WTC11 (cell line): ENCODE data around the gene ARMH1. TPM values are rescaled to one million over a fixed set of nuclear protein-coding genes. Genes with fewer than 3 reads are reported as not detected.

Experiments
- ATAC-seq: fragments of 200-7000 bp; cut with Tn5 transposase; 2 replicates; pipeline ENCODE4 v1.10.0; 2021; ENCODE audit warnings: mild to moderate bottlenecking, moderate library complexity
- CTCF ChIA-PET: fragments of 300-600 bp; sonication (Branson Sonifier 250); formaldehyde crosslinking; loops from one replicate; lab custom pipeline; 2021; ENCODE audit warnings: antibody characterized with exemption; lab: Charles Lee
- POLR2A ChIA-PET: fragments of 350-600 bp; sonication (Branson Sonifier 250); formaldehyde crosslinking; loops from one replicate; lab custom pipeline; 2021; ENCODE audit warnings: antibody characterized with exemption; lab: Charles Lee
- DNase-seq: peaks from one replicate; pipeline ENCODE4 v3.0.0; 2021; ENCODE audit warnings: low spot score
- H3K27ac Mint-ChIP-seq: 2 replicates; pipeline ENCODE4 v1.8.0; 2021; ENCODE audit warnings: mixed read lengths
- H3K27me3 Mint-ChIP-seq: 2 replicates; pipeline ENCODE4 v1.8.0; 2021; ENCODE audit warnings: low read depth, mild to moderate bottlenecking, moderate library complexity, mixed read lengths
- H3K36me3 Mint-ChIP-seq: 2 replicates; pipeline ENCODE4 v1.8.0; 2021; ENCODE audit warnings: mixed read lengths
- H3K4me1 Mint-ChIP-seq: 2 replicates; pipeline ENCODE4 v1.8.0; 2022; ENCODE audit warnings: mixed read lengths
- H3K4me3 Mint-ChIP-seq: 2 replicates; pipeline ENCODE4 v1.8.0; 2021; ENCODE audit warnings: mild to moderate bottlenecking, moderate library complexity, mixed read lengths
- H3K9me3 Mint-ChIP-seq: 2 replicates; pipeline ENCODE4 v1.8.0; 2021; ENCODE audit warnings: mixed read lengths
- NR1H2 ChIP-seq: sonication (generic); formaldehyde crosslinking; IDR thresholded peaks from 2 replicates; pipeline ENCODE4 v1.9.0; 2021; ENCODE audit warnings: mild to moderate bottlenecking, moderate library complexity, missing genetic modification reagents
- SMAD3 ChIP-seq: sonication (generic); formaldehyde crosslinking; IDR thresholded peaks from 2 replicates; pipeline ENCODE4 v1.8.0; 2022; ENCODE audit warnings: missing genetic modification reagents, mild to moderate bottlenecking, borderline replicate concordance
- TEAD1 ChIP-seq: sonication (generic); formaldehyde crosslinking; IDR thresholded peaks from 2 replicates; pipeline ENCODE4 v1.8.0; 2022; ENCODE audit warnings: mild to moderate bottlenecking, missing genetic modification reagents
- TP53 ChIP-seq: sonication (generic); formaldehyde crosslinking; IDR thresholded peaks from 2 replicates; pipeline ENCODE4 v1.8.1; 2023; ENCODE audit warnings: mild to moderate bottlenecking, missing genetic modification reagents
- total RNA-seq: library from RNA; stranded (reverse); gene quantifications from 3 replicates; pipeline ENCODE4 v1.2.3, GENCODE V29; 2021
- TF ChIP-seq, protein P1 (sequence below): fragments of 250-450 bp; sonication (Bioruptor Pico); conservative IDR thresholded peaks from 2 replicates; pipeline ENCODE4 v1.9.0; 2021; ENCODE audit warnings: mild to moderate bottlenecking
- TF ChIP-seq, protein P2 (sequence below): fragments of 250-450 bp; sonication (Bioruptor Pico); IDR thresholded peaks from 2 replicates; pipeline ENCODE4 v1.9.0; 2021; ENCODE audit warnings: mild to moderate bottlenecking
- TF ChIP-seq, protein P3 (sequence below): fragments of 250-450 bp; sonication (Bioruptor Pico); IDR thresholded peaks from 2 replicates; pipeline ENCODE4 v1.9.0; 2021; ENCODE audit warnings: moderate library complexity, mild to moderate bottlenecking, inconsistent platforms, borderline replicate concordance
- TF ChIP-seq, protein P4 (sequence below): sonication (generic); formaldehyde crosslinking; IDR thresholded peaks from 2 replicates; pipeline ENCODE4 v1.8.0; 2023; ENCODE audit warnings: mild to moderate bottlenecking, missing genetic modification reagents
- TF ChIP-seq, protein P5 (sequence below): sonication (generic); formaldehyde crosslinking; conservative IDR thresholded peaks from 2 replicates; pipeline ENCODE4 v1.8.1; 2022; ENCODE audit warnings: mild to moderate bottlenecking, missing genetic modification reagents
- TF ChIP-seq, protein P6 (sequence below): fragments of 250-450 bp; sonication (Bioruptor Pico); IDR thresholded peaks from 2 replicates; pipeline ENCODE4 v2.1.2; 2022; ENCODE audit warnings: mild to moderate bottlenecking, moderate library complexity
- TF ChIP-seq, protein P7 (sequence below): fragments of 250-450 bp; sonication (Bioruptor Pico); IDR thresholded peaks from 2 replicates; pipeline ENCODE4 v1.8.0; 2021; ENCODE audit warnings: mild to moderate bottlenecking
- TF ChIP-seq, protein P8 (sequence below): sonication (generic); formaldehyde crosslinking; IDR thresholded peaks from 2 replicates; pipeline ENCODE4 v1.8.1; 2022; ENCODE audit warnings: missing genetic modification reagents, borderline replicate concordance

Gene ARMH1
- total RNA-seq, 1 experiment from 2014 or later, result 0.74 TPM

DNA sequence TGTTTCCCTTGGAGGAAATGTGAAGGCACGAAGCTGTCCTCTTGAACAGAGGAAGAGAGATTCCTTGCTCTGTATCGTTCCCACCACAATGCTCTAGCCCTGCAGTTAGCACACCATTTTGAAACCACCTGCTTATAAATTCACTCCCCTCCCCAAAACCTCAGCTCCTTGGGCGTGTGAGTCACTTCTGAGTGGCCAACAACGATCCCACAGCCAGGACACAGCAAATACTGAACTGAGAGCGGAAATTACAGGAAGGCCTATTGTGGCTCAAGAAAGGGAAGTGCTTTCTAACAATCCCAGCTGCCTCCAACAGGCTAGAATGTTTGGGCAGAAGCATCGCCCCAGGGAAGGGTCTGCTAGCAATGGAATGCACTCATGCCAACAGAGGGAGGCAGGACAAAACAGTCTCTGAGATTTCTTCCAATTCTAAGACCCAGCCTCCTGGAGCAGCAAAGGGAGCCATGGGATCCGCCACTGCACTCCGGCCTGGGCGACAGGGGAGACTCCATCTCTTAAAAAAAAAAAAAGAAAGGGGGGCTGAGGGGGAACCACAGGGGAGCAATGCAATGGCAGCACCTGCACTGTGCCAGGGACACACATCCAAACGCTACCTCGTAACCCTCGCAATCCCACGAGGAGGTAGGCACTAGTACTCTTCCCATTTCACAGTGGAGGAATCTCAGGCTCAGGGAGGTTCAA lies 2.1 kb upstream of the ARMH1 start:
- ATAC-seq, result no peak
- H3K4me1 Mint-ChIP-seq, result peaks cover 23% of the 10 kb centered on the region
- ChIA-PET CTCF (interaction anchor here (1.2 to 1.7 kb wide), 2 partner anchors 17 to 20 kb away, joined by 3 to 10 read pairs; no protein-coding TSS in a partner anchor), POLR2A (no interaction called here)
- peak overlapping the region; percentile 92; the same call in 1 of the 2 replicates for H3K4me3 Mint-ChIP-seq
- H3K27ac Mint-ChIP-seq, result peak overlapping the region; percentile 81
- no peaks in the 10 kb centered on the region for H3K27me3 Mint-ChIP-seq
- H3K9me3 Mint-ChIP-seq, result no peaks in the 10 kb centered on the region
- TF ChIP-seq, protein P1, sequence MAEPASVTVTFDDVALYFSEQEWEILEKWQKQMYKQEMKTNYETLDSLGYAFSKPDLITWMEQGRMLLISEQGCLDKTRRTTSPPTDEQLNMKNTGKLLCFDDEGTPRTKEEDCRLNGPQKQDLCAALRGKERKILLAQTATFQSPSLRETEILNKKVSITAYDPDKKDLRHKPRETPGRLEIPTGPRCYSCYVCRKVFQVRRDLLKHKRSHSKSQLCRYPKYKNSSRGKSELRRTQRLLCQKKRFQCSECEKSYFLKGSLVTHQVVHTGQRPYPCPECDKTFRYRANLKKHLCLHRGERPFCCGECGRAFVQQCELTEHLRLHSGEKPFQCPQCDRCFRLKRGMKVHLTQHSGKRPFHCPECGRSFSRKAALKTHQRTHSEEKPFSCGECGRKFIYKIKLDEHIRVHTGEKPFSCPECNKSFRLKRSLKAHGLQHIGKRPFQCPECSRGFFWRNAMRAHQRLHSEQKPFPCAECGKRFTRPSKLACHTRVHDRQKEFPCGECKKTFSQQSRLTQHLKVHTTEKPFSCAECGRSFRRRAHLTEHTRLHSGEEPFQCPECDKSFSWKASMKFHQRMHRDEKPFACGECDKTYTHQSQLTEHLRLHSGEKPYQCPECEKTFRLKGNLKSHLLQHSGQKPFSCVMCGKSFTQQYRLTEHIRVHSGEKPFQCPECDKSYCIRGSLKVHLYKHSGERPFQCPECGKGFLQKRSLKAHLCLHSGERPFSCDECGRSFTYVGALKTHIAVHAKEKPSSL (CRISPR knock-in tag), result no peak
- TF ChIP-seq SMAD3 (CRISPR knock-in tag), result no peak
- no peak for TF ChIP-seq NR1H2
- TF ChIP-seq, protein P2, sequence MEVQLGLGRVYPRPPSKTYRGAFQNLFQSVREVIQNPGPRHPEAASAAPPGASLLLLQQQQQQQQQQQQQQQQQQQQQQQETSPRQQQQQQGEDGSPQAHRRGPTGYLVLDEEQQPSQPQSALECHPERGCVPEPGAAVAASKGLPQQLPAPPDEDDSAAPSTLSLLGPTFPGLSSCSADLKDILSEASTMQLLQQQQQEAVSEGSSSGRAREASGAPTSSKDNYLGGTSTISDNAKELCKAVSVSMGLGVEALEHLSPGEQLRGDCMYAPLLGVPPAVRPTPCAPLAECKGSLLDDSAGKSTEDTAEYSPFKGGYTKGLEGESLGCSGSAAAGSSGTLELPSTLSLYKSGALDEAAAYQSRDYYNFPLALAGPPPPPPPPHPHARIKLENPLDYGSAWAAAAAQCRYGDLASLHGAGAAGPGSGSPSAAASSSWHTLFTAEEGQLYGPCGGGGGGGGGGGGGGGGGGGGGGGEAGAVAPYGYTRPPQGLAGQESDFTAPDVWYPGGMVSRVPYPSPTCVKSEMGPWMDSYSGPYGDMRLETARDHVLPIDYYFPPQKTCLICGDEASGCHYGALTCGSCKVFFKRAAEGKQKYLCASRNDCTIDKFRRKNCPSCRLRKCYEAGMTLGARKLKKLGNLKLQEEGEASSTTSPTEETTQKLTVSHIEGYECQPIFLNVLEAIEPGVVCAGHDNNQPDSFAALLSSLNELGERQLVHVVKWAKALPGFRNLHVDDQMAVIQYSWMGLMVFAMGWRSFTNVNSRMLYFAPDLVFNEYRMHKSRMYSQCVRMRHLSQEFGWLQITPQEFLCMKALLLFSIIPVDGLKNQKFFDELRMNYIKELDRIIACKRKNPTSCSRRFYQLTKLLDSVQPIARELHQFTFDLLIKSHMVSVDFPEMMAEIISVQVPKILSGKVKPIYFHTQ (CRISPR knock-in tag), result no peak
- TF ChIP-seq, protein P3, sequence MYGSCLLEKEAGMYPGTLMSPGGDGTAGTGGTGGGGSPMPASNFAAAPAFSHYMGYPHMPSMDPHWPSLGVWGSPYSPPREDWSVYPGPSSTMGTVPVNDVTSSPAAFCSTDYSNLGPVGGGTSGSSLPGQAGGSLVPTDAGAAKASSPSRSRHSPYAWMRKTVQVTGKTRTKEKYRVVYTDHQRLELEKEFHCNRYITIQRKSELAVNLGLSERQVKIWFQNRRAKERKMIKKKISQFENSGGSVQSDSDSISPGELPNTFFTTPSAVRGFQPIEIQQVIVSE (CRISPR knock-in tag), result no peak
- no peak for TF ChIP-seq TP53 (CRISPR knock-in tag)
- TF ChIP-seq TEAD1, result no peak
- TF ChIP-seq, protein P4, sequence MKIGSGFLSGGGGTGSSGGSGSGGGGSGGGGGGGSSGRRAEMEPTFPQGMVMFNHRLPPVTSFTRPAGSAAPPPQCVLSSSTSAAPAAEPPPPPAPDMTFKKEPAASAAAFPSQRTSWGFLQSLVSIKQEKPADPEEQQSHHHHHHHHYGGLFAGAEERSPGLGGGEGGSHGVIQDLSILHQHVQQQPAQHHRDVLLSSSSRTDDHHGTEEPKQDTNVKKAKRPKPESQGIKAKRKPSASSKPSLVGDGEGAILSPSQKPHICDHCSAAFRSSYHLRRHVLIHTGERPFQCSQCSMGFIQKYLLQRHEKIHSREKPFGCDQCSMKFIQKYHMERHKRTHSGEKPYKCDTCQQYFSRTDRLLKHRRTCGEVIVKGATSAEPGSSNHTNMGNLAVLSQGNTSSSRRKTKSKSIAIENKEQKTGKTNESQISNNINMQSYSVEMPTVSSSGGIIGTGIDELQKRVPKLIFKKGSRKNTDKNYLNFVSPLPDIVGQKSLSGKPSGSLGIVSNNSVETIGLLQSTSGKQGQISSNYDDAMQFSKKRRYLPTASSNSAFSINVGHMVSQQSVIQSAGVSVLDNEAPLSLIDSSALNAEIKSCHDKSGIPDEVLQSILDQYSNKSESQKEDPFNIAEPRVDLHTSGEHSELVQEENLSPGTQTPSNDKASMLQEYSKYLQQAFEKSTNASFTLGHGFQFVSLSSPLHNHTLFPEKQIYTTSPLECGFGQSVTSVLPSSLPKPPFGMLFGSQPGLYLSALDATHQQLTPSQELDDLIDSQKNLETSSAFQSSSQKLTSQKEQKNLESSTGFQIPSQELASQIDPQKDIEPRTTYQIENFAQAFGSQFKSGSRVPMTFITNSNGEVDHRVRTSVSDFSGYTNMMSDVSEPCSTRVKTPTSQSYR, result no peak
- TF ChIP-seq, protein P5, sequence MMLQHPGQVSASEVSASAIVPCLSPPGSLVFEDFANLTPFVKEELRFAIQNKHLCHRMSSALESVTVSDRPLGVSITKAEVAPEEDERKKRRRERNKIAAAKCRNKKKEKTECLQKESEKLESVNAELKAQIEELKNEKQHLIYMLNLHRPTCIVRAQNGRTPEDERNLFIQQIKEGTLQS (CRISPR knock-in tag), result no peak
- TF ChIP-seq, protein P6, sequence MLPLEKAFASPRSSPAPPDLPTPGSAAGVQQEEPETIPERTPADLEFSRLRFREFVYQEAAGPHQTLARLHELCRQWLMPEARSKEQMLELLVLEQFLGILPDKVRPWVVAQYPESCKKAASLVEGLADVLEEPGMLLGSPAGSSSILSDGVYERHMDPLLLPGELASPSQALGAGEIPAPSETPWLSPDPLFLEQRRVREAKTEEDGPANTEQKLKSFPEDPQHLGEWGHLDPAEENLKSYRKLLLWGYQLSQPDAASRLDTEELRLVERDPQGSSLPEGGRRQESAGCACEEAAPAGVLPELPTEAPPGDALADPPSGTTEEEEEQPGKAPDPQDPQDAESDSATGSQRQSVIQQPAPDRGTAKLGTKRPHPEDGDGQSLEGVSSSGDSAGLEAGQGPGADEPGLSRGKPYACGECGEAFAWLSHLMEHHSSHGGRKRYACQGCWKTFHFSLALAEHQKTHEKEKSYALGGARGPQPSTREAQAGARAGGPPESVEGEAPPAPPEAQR (CRISPR knock-in tag), result no peak
- H3K36me3 Mint-ChIP-seq, result no peaks in the 10 kb centered on the region
- DNase-seq, result no peak

DNA sequence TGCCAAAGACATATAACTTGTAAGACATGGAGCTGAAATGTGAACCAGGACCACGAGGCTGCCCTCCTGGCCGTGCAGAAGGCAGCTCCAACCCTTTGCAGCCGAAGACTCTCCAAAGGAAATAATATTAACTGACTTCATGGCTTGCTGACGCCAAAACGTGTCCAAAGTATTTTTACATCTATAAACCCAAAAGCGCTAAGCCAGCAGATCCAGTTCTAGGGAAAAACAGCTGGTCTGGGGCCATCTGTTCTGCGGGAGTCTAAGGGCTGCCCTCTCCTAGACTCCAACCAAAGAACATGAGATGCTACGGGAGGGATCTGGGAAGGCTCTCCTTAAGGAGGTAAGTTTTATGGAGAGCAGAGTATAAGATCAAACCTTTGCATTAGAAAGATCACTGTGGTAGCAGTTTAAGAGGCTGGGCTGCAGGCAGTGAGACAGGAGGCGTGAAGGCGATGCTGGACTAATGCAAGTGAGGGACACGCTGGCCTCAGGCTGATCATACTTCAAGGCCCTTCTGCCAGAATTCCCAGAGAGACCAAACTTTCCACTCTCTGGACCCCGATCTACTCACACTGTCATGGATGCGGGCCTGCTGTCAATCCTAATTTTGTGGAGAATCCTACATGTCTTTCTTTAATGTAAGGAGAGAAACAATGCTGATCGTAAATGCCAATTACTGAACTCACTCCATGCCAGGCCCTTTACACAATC lies 1.4 kb upstream of the ARMH1 start:
- Mint-ChIP-seq H3K4me3 (peak overlapping the region; percentile 92), H3K9me3 (no peaks in the 10 kb centered on the region), H3K36me3 (no peaks in the 10 kb centered on the region), H3K27me3 (no peaks in the 10 kb centered on the region), H3K27ac (no peak overlapping the region), H3K4me1 (peaks cover 23% of the 10 kb centered on the region)
- DNase-seq (no peak), ATAC-seq (no peak)
- CTCF ChIA-PET, result interaction anchor here (1.0 to 5.0 kb wide), 7 partner anchors 10 to 130 kb away, joined by 3 to 42 read pairs (median 6); no protein-coding TSS in a partner anchor
- POLR2A ChIA-PET, result interaction anchor here (1.2 to 1.6 kb wide), 4 partner anchors 49 to 102 kb away, joined by 3 to 10 read pairs (median 5); partner anchors contain the start of gene RPS8
- TF ChIP-seq, protein P7, sequence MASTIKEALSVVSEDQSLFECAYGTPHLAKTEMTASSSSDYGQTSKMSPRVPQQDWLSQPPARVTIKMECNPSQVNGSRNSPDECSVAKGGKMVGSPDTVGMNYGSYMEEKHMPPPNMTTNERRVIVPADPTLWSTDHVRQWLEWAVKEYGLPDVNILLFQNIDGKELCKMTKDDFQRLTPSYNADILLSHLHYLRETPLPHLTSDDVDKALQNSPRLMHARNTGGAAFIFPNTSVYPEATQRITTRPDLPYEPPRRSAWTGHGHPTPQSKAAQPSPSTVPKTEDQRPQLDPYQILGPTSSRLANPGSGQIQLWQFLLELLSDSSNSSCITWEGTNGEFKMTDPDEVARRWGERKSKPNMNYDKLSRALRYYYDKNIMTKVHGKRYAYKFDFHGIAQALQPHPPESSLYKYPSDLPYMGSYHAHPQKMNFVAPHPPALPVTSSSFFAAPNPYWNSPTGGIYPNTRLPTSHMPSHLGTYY (CRISPR knock-in tag), result no peak
- TF ChIP-seq, protein P1 (CRISPR knock-in tag), result no peak
- TF ChIP-seq, protein P8, sequence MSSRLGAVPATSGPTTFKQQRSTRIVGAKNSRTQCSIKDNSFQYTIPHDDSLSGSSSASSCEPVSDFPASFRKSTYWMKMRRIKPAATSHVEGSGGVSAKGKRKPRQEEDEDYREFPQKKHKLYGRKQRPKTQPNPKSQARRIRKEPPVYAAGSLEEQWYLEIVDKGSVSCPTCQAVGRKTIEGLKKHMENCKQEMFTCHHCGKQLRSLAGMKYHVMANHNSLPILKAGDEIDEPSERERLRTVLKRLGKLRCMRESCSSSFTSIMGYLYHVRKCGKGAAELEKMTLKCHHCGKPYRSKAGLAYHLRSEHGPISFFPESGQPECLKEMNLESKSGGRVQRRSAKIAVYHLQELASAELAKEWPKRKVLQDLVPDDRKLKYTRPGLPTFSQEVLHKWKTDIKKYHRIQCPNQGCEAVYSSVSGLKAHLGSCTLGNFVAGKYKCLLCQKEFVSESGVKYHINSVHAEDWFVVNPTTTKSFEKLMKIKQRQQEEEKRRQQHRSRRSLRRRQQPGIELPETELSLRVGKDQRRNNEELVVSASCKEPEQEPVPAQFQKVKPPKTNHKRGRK (CRISPR knock-in tag), result no peak
- TF ChIP-seq, protein P5 (CRISPR knock-in tag), result no peak
